Tibial artery (tissue), 4 donors: ENCODE data around the gene ANXA3.
"Not testable (repeated sequence)": the region's sequence is repeated elsewhere in the genome, so short reads cannot be mapped to it uniquely, and the experiment has no call there.

Source experiments
- DNase-seq, 2 donors: peaks; one replicate each; pipeline ENCODE4 v3.0.0-alpha.2; 2019
- H3K27ac ChIP-seq, 2 donors: fragments of 200-600 bp; sonication (generic) in 1 of 2; 1 replicate in 1 of 2; 2 replicates in 1 of 2; pipeline ENCODE4 v1.5.1; 2018 to 2019; ENCODE audit warnings: mild to moderate bottlenecking in 1 of 2
- H3K27me3 ChIP-seq, 2 donors: fragments of 200-600 bp; sonication (generic) in 1 of 2; one replicate each; pipeline versions ENCODE4 v1.5.1 to v1.6.0; 2016 to 2019
- H3K36me3 ChIP-seq, 3 donors: fragments of 200-600 bp; sonication (generic) in 2 of 3; one replicate each; pipeline ENCODE4 v1.5.1; 2016 to 2019; ENCODE audit warnings: mild to moderate bottlenecking in 2 of 3
- H3K4me1 ChIP-seq, 4 donors: fragments of 200-600 bp; sonication (generic) in 2 of 4; 1 replicate in 3 of 4; 2 replicates in 1 of 4; pipeline ENCODE4 v1.5.1; 2016 to 2019
- H3K4me3 ChIP-seq, 2 donors: fragments of 200-600 bp; sonication (generic) in 1 of 2; 1 replicate in 1 of 2; 2 replicates in 1 of 2; pipeline ENCODE4 v1.5.1; 2018 to 2019; ENCODE audit warnings: mild to moderate bottlenecking in 2 of 2
- H3K9me3 ChIP-seq, 3 donors: fragments of 200-600 bp; sonication (generic) in 1 of 3; one replicate each; pipeline ENCODE4 v1.5.1; 2016 to 2019
- CTCF ChIP-seq, 2 experiments: fragments of 200-600 bp in 1 of 2; fragments of 450-650 bp in 1 of 2; IDR thresholded peaks; one replicate each; pipeline ENCODE4 v1.5.1; 2017 to 2019; ENCODE audit warnings: antibody characterized with exemption in 2 of 2, mild to moderate bottlenecking in 1 of 2, moderate library complexity in 1 of 2
- intact Hi-C: fragments of 100-400 bp; cut with DNase I; formaldehyde crosslinking; loops from one replicate; pipeline ENCODE4 v1.15.0; 2023; ENCODE audit warnings: low total_unique reads

Gene ANXA3

GRCh38 chr4:78543424-78544125 is 8.0 kb upstream of the ANXA3 start:
- Histone ChIP-seq H3K4me3 (no peak overlapping the region), H3K27ac (no peak overlapping the region), H3K4me1 (peaks cover 0 to 7% (median 3%) of the 10 kb centered on the region in 4 donors), H3K9me3 (no peaks in the 10 kb centered on the region), H3K36me3 (no peaks in the 10 kb centered on the region), H3K27me3 (no peaks in the 10 kb centered on the region)
- intact Hi-C loops = no loop called here
- no peak for TF ChIP-seq CTCF (IDR thresholded peaks at IDR 0.05)
- DNase-seq = no peak

DNA sequence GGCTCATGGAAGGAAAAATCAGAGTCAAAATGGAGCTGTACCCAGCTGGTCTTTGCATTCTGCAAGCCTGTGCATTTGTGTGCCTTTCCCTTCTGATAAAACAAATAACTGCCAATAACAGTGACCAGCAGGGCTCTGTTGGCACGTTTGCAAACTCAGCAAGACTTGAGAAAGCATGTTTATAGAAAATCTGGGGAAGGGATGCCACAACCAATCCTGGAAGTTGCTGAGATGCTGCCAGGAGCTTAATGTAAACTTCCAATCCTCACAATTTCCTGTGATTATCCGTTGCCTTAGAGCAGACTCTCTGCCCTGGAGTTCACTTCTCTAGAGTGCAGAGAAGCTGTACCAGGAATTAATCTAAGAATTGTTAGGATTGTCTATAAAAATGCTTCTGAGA is 6.9 kb upstream of the ANXA3 start:
- H3K27me3 ChIP-seq = no peaks in the 10 kb centered on the region
- no peak overlapping the region for H3K4me3 ChIP-seq
- H3K9me3 ChIP-seq = no peaks in the 10 kb centered on the region
- no peak for DNase-seq
- no peak for TF ChIP-seq CTCF (IDR thresholded peaks at IDR 0.05)
- no peaks in the 10 kb centered on the region for H3K36me3 ChIP-seq
- H3K27ac ChIP-seq = no peak overlapping the region
- intact Hi-C loops = no loop called here
- H3K4me1 ChIP-seq = peaks cover 0 to 7% (median 3%) of the 10 kb centered on the region in 4 donors

GRCh38 chr4:78545275-78546246 is 6.0 kb upstream of the ANXA3 start:
- no peaks in the 10 kb centered on the region for H3K9me3 ChIP-seq
- no peak overlapping the region for H3K4me3 ChIP-seq
- no peak for TF ChIP-seq CTCF (IDR thresholded peaks at IDR 0.05)
- no peak for DNase-seq
- peaks cover 0 to 7% (median 3%) of the 10 kb centered on the region in 4 donors for H3K4me1 ChIP-seq
- no peaks in the 10 kb centered on the region for H3K36me3 ChIP-seq
- H3K27ac ChIP-seq = no peak overlapping the region
- no peaks in the 10 kb centered on the region for H3K27me3 ChIP-seq
- intact Hi-C loops = no loop called here

GRCh38 chr4:78547899-78548298 is 3.7 kb upstream of the ANXA3 start:
- H3K4me1 ChIP-seq = peaks cover 0 to 17% (median 13%) of the 10 kb centered on the region in 4 donors
- H3K27ac ChIP-seq, intact Hi-C loops, H3K27me3 ChIP-seq, H3K9me3 ChIP-seq, H3K36me3 ChIP-seq, DNase-seq, H3K4me3 ChIP-seq: not testable (repeated sequence)

- peaks cover 0 to 18% (median 14%) of the 10 kb centered on the region in 4 donors for H3K4me1 ChIP-seq
- H3K27me3 ChIP-seq, H3K4me3 ChIP-seq, H3K9me3 ChIP-seq, H3K27ac ChIP-seq, H3K36me3 ChIP-seq, DNase-seq, intact Hi-C loops: not testable (repeated sequence)
These were observed 2.7 kb upstream of the ANXA3 start for GRCh38 chr4:78548889-78549288.

- Histone ChIP-seq H3K36me3 (no peaks in the 10 kb centered on the region), H3K27me3 (peaks cover 0 to 5% of the 10 kb centered on the region in 2 donors), H3K4me3 (peak overlapping the region in 1 of 2 donors; percentile 69), H3K27ac (no peak overlapping the region), H3K9me3 (no peaks in the 10 kb centered on the region), H3K4me1 (peaks cover 0 to 11% (median 11%) of the 10 kb centered on the region in 4 donors)
- TF ChIP-seq CTCF (IDR thresholded peaks at IDR 0.05) = no peak
- no peak for DNase-seq
- intact Hi-C loops = no loop called here
These were observed 946 bp downstream of the ANXA3 start for GRCh38 chr4:78552389-78553042.
